GM21786 (cell line): ENCODE data around the gene TMSB15C.
"Not testable (repeated sequence)": the region's sequence is repeated elsewhere in the genome, so short reads cannot be mapped to it uniquely, and the experiment has no call there.

Experiments
- ATAC-seq: cut with Tn5 transposase; IDR thresholded peaks from one replicate; pipeline ENCODE4 v1.9.1; 2021; ENCODE audit not compliant: unreplicated experiment

Gene TMSB15C

GRCh38 chrX:104075778-104076445 lies at the start of gene TMSB15C:
Gene TMSB15C (minus strand): TSS chrX:104076236.
- peak; percentile 96 for ATAC-seq

DNA sequence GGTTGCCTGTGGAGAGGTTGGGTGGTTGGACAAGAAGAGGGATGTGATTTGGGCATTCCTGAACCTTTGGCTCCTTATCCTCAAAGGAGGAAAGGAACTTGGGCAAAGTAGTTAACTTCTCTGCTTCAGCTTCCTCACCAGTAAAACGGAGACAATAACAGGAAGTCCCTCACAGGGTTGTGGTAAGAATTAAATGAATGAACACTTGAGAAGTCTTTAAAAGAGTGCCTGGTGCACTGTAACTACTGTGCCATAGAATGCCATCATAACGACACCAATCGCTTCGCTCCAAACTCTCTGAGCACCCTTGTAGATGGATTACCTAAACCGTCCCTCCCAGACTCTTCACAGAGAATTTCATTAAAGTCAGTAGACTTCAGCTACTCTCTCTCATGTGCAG lies 46.8 kb upstream of the TMSB15C start:
- no peak for ATAC-seq

DNA sequence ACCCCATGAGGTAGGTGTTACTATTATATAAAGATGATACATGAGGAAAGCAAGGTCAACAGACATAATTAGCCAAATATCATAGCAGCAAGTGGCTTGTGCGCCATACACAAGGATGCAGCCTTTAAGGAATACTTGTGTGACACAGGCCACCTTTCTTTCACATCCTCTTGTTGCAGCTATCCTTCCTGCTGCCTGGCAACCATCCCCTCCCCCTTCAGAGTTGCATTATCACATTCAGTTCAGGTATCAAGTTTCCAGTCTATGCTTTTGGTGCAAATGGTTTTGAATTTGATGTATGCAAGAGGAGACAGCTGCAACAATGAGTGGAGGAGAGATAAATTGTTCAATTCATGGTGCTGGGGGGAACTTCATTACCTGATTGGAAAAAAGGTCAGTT lies 42.7 kb upstream of the TMSB15C start:
- ATAC-seq = no peak

GRCh38 chrX:104117759-104118158 lies 41.7 kb upstream of the TMSB15C start:
- ATAC-seq = no peak

DNA sequence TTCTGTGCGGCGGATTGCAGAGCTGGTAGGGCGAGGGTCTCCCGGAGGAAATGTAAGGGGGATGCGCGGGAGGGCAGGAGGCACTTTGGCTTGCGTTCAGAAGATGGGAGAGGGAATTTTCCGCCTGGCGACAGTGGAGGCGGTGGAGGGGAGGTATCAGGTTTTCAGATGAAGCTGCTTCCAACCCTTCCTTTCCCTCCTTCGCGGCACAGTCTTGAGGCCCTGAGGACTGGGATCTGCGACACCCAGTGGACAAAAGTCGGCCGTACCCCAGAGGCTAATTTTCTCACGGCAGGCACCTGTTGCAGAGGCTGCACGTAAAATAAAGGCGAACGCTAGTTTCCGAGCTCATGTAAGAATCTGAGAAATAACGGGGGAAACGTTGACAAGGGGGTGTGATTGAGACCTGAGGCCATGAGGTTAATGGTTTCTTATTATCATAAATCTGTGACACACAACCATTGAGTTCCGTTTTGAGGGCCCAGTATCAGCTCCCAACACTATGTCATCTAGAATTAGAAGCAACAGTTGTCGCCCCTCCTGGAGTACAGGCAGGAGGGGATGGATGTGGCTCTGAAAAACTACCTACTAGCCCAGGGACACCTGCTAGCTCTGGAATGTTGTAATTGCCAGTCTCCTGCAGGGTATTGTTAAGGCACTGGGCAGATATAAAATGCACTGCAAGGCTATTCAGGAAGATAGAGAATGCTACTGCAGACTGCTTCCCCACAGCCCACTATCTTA lies 37.4 kb upstream of the TMSB15C start:
- peak; percentile 39 for ATAC-seq

DNA sequence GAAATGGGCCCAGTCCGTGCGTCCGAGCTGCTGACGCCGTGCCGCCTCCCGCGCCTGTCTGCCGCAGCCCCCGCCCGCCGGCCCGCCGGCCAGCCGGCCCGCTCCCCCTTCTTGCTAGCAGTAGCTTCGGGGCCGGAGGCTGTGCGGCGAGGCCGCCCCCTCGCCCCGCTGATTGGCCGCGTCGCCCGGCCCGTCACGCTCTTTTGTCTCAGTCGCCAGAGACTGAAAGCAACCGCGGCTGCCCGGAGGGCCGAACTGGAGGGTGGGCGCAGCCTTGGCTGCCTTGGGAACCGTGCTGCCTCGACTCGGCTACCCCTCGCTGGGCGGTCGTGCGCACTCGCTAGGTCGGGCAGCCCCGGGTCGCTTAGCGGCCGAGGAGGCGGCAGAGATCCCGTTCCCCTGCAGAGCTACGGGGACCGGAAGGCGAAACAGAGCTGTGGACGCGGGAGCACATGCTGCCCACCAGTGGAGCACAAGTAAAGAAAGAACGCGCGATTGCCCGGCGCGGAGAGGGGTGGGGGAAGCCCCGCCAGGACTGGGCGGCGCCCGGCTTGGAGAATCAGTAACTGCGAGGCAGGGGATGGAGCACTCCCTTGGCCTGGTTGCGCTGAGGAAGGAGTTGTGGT lies 36.4 kb upstream of the TMSB15C start, which contains the start of gene ZCCHC18:
ZCCHC18 (plus strand) TSS at position 198 of the 626 bp plus-strand sequence. CDS start 1,589 bp downstream, outside the sequence.
- ATAC-seq = peak; percentile 62

GRCh38 chrX:104110491-104111240 lies 34.6 kb upstream of the TMSB15C start:
- peak; percentile 41 for ATAC-seq

DNA sequence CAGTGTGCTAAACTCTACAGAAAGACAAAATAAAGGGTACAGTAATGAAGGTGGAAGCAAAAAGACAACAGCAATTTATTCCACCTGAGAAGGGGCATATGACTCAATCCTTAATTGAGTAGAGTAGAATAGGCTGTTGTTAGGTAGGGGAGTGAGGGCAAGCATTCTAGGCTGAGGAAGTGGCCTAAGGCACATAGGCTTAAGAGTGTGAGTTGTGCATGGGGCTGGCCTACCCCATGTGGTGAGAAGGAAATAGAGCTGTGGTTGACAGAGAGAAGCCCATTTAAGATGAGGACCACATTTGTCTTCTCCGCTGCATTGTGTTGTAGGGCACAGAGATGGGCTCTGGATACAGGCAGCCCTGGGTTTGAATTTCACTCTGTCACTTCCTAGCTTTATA lies 32.9 kb upstream of the TMSB15C start:
- ATAC-seq = no peak

GRCh38 chrX:104105330-104106262 lies 29.6 kb upstream of the TMSB15C start:
- no peak for ATAC-seq

DNA sequence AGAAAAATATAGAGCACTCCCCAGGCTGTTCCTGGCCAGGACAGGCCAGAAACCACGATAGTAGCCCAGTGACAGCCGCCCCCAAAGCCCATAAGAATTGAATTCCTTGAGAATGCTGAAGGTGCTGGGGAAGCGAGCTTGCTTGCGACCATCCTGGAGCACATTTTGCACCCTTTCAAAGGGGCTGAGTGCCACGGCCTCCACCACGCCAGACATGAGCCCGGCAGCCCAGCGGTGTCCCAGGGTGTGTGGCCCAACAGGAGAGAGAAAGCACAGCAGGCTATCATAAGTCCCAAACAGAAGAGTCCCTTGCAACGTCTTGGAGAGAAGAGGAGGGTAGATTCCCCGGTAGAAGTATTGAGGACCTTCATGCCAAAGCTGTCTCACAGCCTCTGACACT lies 28.6 kb upstream of the TMSB15C start:
- ATAC-seq = no peak

GRCh38 chrX:104098919-104099318 lies 22.9 kb upstream of the TMSB15C start:
- no peak for ATAC-seq

- peak; percentile 91 for ATAC-seq
Observed at GRCh38 chrX:104098151-104098808, 22.2 kb upstream of the TMSB15C start.

DNA sequence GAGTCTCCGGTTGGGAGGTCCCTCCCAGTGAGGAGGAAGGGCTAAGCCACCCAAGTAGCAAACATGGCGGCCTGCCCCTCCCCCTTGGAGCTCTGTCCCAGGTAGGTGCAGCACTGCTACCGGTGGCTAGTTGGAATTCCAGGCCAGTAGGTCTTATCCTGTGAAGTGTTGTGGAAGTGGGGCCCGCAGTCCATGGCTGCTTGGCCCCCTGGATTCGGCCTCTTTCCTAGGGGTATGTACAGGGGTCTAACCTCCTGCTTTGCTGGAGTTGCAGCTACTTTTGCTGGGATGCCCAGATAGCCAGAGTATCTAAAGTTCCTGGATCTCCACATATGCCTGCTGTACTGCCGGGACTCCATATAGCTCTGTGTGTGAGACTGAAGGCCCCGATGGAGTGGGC lies 9.9 kb upstream of the TMSB15C start:
- ATAC-seq = no peak

DNA sequence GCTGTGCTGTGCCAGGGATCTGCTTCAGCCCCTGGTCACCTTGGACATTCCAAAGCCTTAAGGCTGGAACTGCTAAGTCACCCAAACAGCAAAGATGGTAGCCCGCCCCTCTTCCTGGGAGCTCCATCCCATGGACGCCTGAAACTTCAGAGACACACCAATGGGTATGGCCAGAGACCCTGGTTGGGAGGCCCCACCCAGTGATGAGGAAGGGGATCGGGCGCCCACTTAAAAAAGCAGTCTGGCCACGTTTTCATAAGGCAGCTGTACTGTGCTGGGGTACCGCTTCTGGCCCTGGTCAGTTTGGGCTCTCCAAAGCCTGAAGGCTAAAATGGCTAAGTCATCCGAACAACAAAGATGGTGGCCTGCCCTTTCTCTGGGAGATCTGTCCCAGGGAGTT lies 9.4 kb upstream of the TMSB15C start:
- no peak for ATAC-seq

GRCh38 chrX:104084534-104085277 lies 8.7 kb upstream of the TMSB15C start:
- ATAC-seq = no peak

- no peak for ATAC-seq
Observed at GRCh38 chrX:104084063-104084462, 8.0 kb upstream of the TMSB15C start.

- not testable (repeated sequence) for ATAC-seq
Observed at GRCh38 chrX:104077854-104078253, 1.8 kb upstream of the TMSB15C start.

- ATAC-seq = not testable (repeated sequence)
Observed at GRCh38 chrX:104062636-104063035, 13.4 kb downstream of the TMSB15C start.

DNA sequence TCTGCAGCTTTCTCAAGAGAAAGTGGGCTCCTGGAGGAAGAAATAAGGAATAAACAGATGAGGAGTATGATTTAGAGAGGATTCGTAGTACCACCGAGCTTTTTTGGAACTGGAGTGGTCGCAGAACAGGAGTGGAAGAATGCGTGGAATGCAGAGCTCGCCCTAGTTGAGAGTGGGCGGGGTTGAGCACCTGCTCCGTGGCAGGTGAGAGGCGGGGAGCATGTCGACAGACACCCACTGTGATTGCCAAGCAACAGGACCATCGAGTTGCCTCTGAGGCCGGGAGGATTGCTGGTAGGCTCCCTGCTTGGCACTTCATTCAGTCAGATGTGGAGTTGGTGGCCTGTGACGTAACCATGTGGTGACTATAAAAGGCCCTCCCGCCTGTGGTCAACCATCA lies 21.1 kb downstream of the TMSB15C start:
- ATAC-seq = not testable (repeated sequence)
